Measurements from ENCODE around the gene SAMD13. TPM values are rescaled to one million over a fixed set of nuclear protein-coding genes. Genes with fewer than 3 reads are reported as not detected.

The SAMD13 gene
- total RNA-seq, 1 donor, result under 0.01 TPM

- Histone ChIP-seq H4K20me1 (ENCODE audit: insufficient read depth, low read length) (no peaks in the 10 kb centered on the region), H3K36me3 (ENCODE audit: insufficient read depth, low read length) (no peaks in the 10 kb centered on the region), H3K4me2 (ENCODE audit: insufficient read depth, low read length) (no peak overlapping the region), H3K4me3 (ENCODE audit: insufficient read depth, low read length) (no peak overlapping the region), H3K4me1 (ENCODE audit: insufficient read depth, low read length) (peaks cover 9% of the 10 kb centered on the region), H3K9me3 (ENCODE audit: low read depth, low read length) (peaks cover 2% of the 10 kb centered on the region), H3K27ac (ENCODE audit: low read depth, low read length) (no peak overlapping the region), H2AFZ (ENCODE audit: low read length) (no peak overlapping the region), H3K79me2 (ENCODE audit: insufficient read depth, low read length) (no peaks in the 10 kb centered on the region), H3K27me3 (ENCODE audit: insufficient read depth, low read length) (no peaks in the 10 kb centered on the region)
- no peak for DNase-seq (ENCODE audit: insufficient read length, low spot score, missing footprints)
- no peak for TF ChIP-seq CTCF (IDR thresholded peaks at IDR 0.05; ENCODE audit: extremely low read depth, low read depth, low read length)
Observed at GRCh38 chr1:84307398-84307797, 5.9 kb downstream of the SAMD13 start.

- no peaks in the 10 kb centered on the region for H3K27me3 ChIP-seq (ENCODE audit: insufficient read depth, low read length)
- no peak for TF ChIP-seq CTCF (IDR thresholded peaks at IDR 0.05; ENCODE audit: extremely low read depth, low read depth, low read length)
Observed at GRCh38 chr1:84311296-84311695, 9.8 kb downstream of the SAMD13 start.

GRCh38 chr1:84319662-84320061 is 18.2 kb downstream of the SAMD13 start:
- Histone ChIP-seq H3K9me3 (ENCODE audit: low read depth, low read length) (no peaks in the 10 kb centered on the region), H3K36me3 (ENCODE audit: insufficient read depth, low read length) (no peaks in the 10 kb centered on the region), H4K20me1 (ENCODE audit: insufficient read depth, low read length) (no peaks in the 10 kb centered on the region), H3K27me3 (ENCODE audit: insufficient read depth, low read length) (no peaks in the 10 kb centered on the region), H3K4me1 (ENCODE audit: insufficient read depth, low read length) (no peaks in the 10 kb centered on the region), H3K79me2 (ENCODE audit: insufficient read depth, low read length) (no peaks in the 10 kb centered on the region), H3K4me2 (ENCODE audit: insufficient read depth, low read length) (no peak overlapping the region), H3K4me3 (ENCODE audit: insufficient read depth, low read length) (no peak overlapping the region), H2AFZ (ENCODE audit: low read length) (no peak overlapping the region), H3K27ac (ENCODE audit: low read depth, low read length) (no peak overlapping the region)
- TF ChIP-seq CTCF (IDR thresholded peaks at IDR 0.05; ENCODE audit: extremely low read depth, low read depth, low read length), result no peak
- DNase-seq (ENCODE audit: insufficient read length, low spot score, missing footprints), result no peak

More at GRCh38 chr1:84311296-84311695, 9.8 kb downstream of the SAMD13 start:
- Histone ChIP-seq H3K4me3 (ENCODE audit: insufficient read depth, low read length) (no peak overlapping the region), H3K27ac (ENCODE audit: low read depth, low read length) (no peak overlapping the region), H4K20me1 (ENCODE audit: insufficient read depth, low read length) (no peaks in the 10 kb centered on the region), H3K9me3 (ENCODE audit: low read depth, low read length) (peaks cover 2% of the 10 kb centered on the region), H3K79me2 (ENCODE audit: insufficient read depth, low read length) (no peaks in the 10 kb centered on the region), H3K36me3 (ENCODE audit: insufficient read depth, low read length) (no peaks in the 10 kb centered on the region), H3K4me2 (ENCODE audit: insufficient read depth, low read length) (no peak overlapping the region), H3K4me1 (ENCODE audit: insufficient read depth, low read length) (no peaks in the 10 kb centered on the region), H2AFZ (ENCODE audit: low read length) (no peak overlapping the region)
- DNase-seq (ENCODE audit: insufficient read length, low spot score, missing footprints), result no peak

- Histone ChIP-seq H3K27ac (ENCODE audit: low read depth, low read length) (no peak overlapping the region), H3K9me3 (ENCODE audit: low read depth, low read length) (no peaks in the 10 kb centered on the region), H3K36me3 (ENCODE audit: insufficient read depth, low read length) (no peaks in the 10 kb centered on the region), H3K27me3 (ENCODE audit: insufficient read depth, low read length) (no peaks in the 10 kb centered on the region), H3K4me1 (ENCODE audit: insufficient read depth, low read length) (no peaks in the 10 kb centered on the region), H2AFZ (ENCODE audit: low read length) (no peak overlapping the region), H4K20me1 (ENCODE audit: insufficient read depth, low read length) (no peaks in the 10 kb centered on the region), H3K79me2 (ENCODE audit: insufficient read depth, low read length) (no peaks in the 10 kb centered on the region), H3K4me2 (ENCODE audit: insufficient read depth, low read length) (no peak overlapping the region), H3K4me3 (ENCODE audit: insufficient read depth, low read length) (no peak overlapping the region)
- no peak for DNase-seq (ENCODE audit: insufficient read length, low spot score, missing footprints)
- no peak for TF ChIP-seq CTCF (IDR thresholded peaks at IDR 0.05; ENCODE audit: extremely low read depth, low read depth, low read length)
Observed at GRCh38 chr1:84327830-84328229, 26.3 kb downstream of the SAMD13 start.

Measured in osteoblast (primary cell).